Measurements from ENCODE around the gene GSTK1.

GRCh38 chr7:143256932-143257331 lies 6.3 kb upstream of the GSTK1 start:
- TF ChIP-seq ZNF221 (tag by site-specific recombination; IDR thresholded peaks at IDR 0.05; ENCODE audit: borderline replicate concordance): no peak
- TF ChIP-seq REST (tag by site-specific recombination; IDR thresholded peaks at IDR 0.05): no peak
- TF ChIP-seq ZNF629 (tag by site-specific recombination; IDR thresholded peaks at IDR 0.05): no peak
- TF ChIP-seq CTCF (tag by site-specific recombination; IDR thresholded peaks at IDR 0.05): no peak
- no peak for TF ChIP-seq ZNF416 (tag by site-specific recombination; IDR thresholded peaks at IDR 0.05)
- no peak for TF ChIP-seq ZFP37 (tag by site-specific recombination; IDR thresholded peaks at IDR 0.05)
- no peak for TF ChIP-seq PBX3 (CRISPR knock-in tag; IDR thresholded peaks at IDR 0.05)
- TF ChIP-seq ZNF37A (tag by site-specific recombination; IDR thresholded peaks at IDR 0.05): no peak

Measured in HEK293 (cell line).